GM12865 (cell line): ENCODE measurements around the gene SPAG17.
A peak's percentile ranks its signal among the peaks of the same experiment; 100 is the strongest.

Experiments
- DNase-seq: peaks from one replicate; pipeline ENCODE4 v3.0.0; 2010; ENCODE audit warnings: low read depth
- H3K4me3 ChIP-seq: 2 replicates; pipeline ENCODE4 v1.5.1; 2011; ENCODE audit warnings: mild to moderate bottlenecking, low read depth, low read length, control low read depth
- TF ChIP-seq, protein P1 (sequence below): IDR thresholded peaks from 2 replicates; pipeline ENCODE4 v1.5.1; 2011; ENCODE audit warnings: low read length, control low read depth, low read depth, inconsistent platforms; ENCODE audit not compliant: insufficient read depth; ENCODE audit errors: missing control alignments

Gene SPAG17

DNA sequence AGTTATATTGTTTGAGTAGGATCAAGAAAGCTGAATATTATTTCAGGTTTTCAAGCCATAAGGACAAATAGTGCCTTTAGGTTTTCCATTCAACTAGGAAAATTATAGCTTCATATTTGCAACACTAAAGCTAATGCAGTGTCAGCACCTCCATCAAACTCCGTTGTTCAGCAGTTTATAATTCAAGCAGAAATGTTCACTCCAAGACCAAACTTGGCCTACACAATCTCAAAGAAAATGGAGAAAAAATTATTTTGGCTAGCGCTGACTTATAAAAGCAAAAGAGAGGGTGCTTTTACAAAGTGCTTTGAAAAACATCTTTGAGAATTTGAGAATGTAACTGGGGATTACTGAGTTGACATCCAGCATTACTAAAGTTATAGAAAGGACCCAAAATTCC, 1.4 kb downstream of the SPAG17 start:
- no peak for DNase-seq
- TF ChIP-seq, protein P1, sequence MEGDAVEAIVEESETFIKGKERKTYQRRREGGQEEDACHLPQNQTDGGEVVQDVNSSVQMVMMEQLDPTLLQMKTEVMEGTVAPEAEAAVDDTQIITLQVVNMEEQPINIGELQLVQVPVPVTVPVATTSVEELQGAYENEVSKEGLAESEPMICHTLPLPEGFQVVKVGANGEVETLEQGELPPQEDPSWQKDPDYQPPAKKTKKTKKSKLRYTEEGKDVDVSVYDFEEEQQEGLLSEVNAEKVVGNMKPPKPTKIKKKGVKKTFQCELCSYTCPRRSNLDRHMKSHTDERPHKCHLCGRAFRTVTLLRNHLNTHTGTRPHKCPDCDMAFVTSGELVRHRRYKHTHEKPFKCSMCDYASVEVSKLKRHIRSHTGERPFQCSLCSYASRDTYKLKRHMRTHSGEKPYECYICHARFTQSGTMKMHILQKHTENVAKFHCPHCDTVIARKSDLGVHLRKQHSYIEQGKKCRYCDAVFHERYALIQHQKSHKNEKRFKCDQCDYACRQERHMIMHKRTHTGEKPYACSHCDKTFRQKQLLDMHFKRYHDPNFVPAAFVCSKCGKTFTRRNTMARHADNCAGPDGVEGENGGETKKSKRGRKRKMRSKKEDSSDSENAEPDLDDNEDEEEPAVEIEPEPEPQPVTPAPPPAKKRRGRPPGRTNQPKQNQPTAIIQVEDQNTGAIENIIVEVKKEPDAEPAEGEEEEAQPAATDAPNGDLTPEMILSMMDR: no peak
- H3K4me3 ChIP-seq: no peak overlapping the region

DNA sequence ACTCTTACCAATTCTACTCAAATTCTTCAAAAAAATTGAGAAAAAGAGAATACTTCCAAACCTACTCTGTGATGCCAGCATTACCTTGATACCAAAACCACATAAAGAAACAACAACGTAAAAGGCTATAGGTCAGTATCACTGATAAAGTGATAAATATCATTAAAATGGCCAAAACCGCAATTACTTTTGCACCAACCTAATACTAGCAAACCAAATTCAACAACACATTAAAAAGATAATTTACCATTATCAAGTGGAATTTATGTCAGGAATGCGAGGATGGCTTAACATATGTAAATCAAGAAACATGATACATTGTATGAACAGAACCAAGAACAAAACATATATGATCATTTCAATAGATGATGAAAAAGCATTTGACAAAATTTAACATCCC, 7.0 kb downstream of the SPAG17 start:
- no peak overlapping the region for H3K4me3 ChIP-seq
- no peak for DNase-seq
- TF ChIP-seq, protein P1: no peak

DNA sequence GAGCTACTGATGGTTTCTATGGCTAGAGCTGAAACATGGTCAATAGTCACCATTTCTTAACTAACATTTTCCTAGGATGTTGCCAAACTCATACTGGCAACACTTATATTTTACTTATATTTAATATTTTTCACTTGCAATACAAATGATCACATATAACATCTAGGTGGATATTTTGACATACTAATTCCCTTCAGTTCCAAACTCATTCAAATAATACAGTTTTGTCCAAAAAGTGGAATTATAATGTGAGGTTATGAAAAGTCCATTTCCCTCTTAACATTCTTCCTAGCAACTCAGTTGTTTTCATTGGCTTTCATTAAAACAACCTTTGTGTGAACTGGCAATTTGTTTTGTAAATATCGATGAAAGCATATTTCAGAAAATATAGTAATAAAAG, 16.0 kb downstream of the SPAG17 start:
- H3K4me3 ChIP-seq: no peak overlapping the region
- TF ChIP-seq, protein P1: no peak
- DNase-seq: no peak

GRCh38 chr1:118160806-118161205, 24.2 kb downstream of the SPAG17 start:
- TF ChIP-seq, protein P1: no peak
- no peak overlapping the region for H3K4me3 ChIP-seq
- DNase-seq: no peak

DNA sequence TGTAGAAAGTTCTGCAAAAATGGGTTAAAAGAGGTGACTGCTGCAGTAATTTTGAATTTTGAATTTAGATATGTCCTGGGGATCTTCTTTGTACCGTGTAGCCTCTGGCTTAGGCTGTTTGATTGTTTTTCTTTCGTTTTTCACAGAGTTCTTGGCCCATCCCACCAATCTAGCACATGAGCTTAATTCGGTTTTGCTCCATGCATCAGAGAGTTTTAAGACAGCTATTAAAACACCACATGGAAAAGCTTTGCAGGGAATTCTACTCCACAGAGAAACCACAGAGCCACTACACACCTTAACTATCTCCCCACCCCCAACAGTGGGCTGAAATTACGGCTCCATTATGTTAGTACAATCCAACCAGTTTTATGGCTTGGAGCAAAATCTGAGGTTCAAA, 25.5 kb downstream of the SPAG17 start:
- DNase-seq: no peak
- H3K4me3 ChIP-seq: peak overlapping the region; percentile 36
- TF ChIP-seq, protein P1: no peak

DNA sequence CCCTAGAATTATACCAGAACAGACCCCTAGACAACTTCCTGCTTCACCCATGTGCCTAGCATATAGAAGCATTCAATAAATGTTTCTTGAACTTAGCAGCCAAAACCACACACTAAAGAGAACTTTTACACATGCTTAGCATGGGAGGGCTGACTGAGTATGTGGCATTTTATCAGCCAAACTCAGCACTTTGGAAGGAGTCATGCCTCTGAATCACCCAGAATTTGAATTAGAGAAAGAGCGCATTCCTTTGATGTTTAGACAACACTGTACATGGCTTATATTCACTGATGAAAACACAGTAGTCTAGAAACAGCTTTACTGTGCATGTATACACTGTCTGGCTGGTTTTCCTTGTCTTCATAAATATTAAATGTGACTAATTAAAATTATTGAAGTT, 26.1 kb downstream of the SPAG17 start:
- no peak for DNase-seq
- no peak overlapping the region for H3K4me3 ChIP-seq
- TF ChIP-seq, protein P1: no peak

DNA sequence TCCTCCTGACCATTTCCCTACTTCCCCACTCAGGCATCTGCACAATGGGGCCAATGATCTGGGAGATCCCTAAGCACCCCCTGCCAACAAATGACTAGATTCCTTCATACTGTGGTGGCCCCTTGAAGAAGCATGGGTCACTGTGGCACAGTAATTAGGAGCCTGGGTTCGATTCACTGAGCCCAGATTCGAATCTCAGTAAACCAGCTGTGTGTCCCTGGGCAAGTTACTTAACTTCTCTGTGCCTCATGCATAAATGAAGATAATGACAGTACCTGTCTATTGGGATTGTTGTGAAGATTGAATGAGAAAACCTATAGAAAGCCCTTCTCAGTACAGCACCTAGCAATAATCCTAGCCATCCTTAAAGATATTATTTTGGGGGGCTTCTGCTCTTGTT, 27.5 kb downstream of the SPAG17 start:
- TF ChIP-seq, protein P1: no peak
- no peak for DNase-seq

More for the DNA sequence above, 27.5 kb downstream of the SPAG17 start:
- no peak overlapping the region for H3K4me3 ChIP-seq
